Endothelial cell of umbilical vein (primary cell): ENCODE data around the gene ARGFX.

Experiments
- FOS ChIP-seq: IDR thresholded peaks from 2 replicates; pipeline ENCODE4 v1.6.1; 2011; ENCODE audit warnings: mild to moderate bottlenecking, low read length, moderate library complexity, borderline replicate concordance; ENCODE audit not compliant: insufficient read depth
- POLR2A ChIP-seq: IDR thresholded peaks from 2 replicates; pipeline ENCODE4 v1.6.1; 2012; ENCODE audit warnings: low read depth, mild to moderate bottlenecking, control low read depth, low read length
- TF ChIP-seq, protein P1 (sequence below): IDR thresholded peaks from 2 replicates; pipeline ENCODE4 v1.6.1; 2011; ENCODE audit not compliant: insufficient read depth, insufficient read length

DNA sequence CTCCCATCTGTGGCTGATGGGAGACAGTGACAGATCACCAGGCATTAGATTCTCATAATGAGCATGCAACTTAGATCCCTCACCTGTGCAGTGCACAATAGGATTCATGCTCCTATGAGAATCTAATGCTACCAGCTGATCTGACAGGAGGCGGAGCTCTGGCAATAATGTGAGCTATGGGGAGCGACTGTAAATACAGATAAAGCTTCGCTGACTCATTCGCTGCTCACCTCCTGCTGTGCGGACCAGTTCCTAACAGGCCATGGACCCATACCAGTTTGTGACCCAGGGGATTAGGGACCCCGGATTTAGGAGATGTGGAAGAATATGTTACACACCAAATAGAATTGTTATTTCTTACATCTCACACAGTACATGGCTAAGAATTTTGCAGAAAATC, 6.7 kb downstream of the ARGFX start:
- TF ChIP-seq POLR2A (no peak), FOS (no peak)
- TF ChIP-seq, protein P1, sequence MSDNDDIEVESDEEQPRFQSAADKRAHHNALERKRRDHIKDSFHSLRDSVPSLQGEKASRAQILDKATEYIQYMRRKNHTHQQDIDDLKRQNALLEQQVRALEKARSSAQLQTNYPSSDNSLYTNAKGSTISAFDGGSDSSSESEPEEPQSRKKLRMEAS, result no peak
